AG09319 (cell line): ENCODE data around the gene TLE3.

ENCODE experiments used
- DNase-seq: peaks from one replicate; pipeline ENCODE4 v3.0.0-alpha.2; 2010; ENCODE audit warnings: low read depth; ENCODE audit errors: extremely low read depth
- TF ChIP-seq, protein P1 (sequence below): IDR thresholded peaks from 2 replicates; pipeline ENCODE4 v1.5.1; 2011; ENCODE audit warnings: low read depth, mild to moderate bottlenecking, inconsistent platforms, low read length, moderate library complexity

Gene TLE3

DNA sequence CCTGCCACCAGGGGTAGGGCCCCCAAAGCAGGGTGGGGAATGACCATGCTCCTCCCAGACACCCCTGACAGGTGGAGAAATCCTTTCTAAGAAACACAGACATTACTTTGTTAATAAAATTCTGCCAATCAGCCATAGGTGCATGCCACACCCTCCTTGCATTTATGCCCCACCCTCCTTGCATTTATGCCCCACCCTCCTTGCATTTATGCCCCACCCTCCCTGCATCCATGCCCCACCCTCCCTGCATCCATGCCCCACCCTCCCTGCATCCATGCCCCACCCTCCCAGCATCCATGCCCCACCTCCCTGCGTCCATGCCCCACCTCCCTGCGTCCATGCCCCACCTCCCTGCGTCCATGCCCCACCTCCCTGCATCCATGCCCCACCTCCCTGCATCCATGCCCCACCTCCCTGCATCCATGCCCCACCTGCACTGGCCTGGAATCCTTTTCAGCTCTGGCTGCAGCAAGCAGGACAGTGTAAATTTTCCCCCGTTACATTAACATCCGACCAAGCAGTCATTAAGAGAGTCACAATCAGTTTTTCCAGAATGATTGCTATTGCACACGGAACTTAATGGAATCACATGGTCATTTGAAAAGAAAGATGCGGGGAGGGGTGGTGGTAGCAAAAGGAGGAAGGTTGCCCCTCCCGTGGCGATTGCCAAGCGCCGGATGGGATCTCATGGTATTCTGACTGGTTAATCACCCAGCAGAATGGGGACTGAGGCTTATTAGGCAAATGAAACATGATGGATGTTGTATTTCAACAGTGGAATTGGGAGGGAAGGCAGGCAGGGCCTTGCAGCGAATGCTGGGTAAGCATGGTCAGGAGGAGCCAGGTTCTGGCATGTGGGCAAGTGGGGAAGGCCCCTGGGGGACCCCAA, 91.2 kb downstream of the TLE3 start:
- DNase-seq, result no peak
- TF ChIP-seq, protein P1, sequence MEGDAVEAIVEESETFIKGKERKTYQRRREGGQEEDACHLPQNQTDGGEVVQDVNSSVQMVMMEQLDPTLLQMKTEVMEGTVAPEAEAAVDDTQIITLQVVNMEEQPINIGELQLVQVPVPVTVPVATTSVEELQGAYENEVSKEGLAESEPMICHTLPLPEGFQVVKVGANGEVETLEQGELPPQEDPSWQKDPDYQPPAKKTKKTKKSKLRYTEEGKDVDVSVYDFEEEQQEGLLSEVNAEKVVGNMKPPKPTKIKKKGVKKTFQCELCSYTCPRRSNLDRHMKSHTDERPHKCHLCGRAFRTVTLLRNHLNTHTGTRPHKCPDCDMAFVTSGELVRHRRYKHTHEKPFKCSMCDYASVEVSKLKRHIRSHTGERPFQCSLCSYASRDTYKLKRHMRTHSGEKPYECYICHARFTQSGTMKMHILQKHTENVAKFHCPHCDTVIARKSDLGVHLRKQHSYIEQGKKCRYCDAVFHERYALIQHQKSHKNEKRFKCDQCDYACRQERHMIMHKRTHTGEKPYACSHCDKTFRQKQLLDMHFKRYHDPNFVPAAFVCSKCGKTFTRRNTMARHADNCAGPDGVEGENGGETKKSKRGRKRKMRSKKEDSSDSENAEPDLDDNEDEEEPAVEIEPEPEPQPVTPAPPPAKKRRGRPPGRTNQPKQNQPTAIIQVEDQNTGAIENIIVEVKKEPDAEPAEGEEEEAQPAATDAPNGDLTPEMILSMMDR, result no peak

DNA sequence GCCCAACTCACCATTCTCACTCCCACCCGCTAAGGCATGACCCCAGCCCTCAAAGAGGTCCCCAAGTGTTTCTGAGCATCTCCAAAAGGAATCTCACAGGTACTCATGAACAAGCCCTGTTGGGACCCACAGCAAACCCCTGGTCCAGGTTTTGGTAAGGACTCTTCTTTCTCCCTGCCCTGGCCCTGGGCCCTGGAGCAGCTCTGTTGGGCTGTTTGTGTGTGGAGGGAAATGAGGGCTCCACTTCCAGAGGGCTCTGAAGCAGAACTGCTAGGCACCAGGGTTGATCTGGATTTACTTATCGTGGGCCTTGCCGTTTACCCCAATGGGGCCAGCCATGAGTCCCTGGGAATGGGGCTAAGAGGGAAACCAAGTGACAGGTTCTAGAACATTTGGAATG, 92.9 kb downstream of the TLE3 start:
- TF ChIP-seq, protein P1, result no peak
- no peak for DNase-seq

DNA sequence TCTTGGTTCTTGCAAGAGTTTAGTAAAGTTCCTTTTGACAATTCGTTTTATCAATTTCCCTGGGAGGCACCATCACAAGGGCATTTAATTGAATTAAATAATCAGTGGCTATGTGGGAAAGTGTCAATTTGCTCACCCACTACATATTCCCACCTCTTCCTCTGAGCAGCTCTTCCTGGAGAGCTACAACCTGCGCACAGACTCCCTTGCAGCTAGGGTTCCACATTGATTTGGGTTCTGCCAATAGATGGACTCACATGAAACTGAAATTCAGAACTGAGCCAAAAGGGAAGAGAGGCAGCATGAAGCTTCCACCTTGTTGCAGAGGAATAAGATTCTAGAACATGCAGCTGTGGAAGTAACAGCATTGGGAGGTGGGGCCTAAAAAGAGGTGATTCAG, 94.8 kb downstream of the TLE3 start:
- TF ChIP-seq, protein P1, result no peak
- DNase-seq, result no peak

DNA sequence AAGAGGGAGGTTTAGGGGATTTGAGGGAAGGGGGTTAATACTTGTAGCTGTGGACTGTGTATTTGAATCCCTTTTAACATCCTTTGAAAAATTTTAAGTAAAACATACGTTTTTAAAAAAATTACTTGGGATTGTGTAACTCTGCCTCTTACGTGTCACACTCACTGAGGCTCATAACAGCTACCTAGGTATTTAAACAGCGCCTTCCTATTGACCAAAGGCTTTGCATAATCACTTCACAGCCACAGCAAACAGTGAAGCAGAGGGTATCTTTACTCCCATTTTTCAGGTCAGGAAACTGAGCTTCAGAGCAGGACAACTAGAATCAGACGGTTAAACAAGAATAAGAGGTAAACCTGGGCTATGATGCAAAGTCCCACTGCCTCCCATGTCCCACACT, 95.9 kb downstream of the TLE3 start:
- TF ChIP-seq, protein P1, result no peak

DNA sequence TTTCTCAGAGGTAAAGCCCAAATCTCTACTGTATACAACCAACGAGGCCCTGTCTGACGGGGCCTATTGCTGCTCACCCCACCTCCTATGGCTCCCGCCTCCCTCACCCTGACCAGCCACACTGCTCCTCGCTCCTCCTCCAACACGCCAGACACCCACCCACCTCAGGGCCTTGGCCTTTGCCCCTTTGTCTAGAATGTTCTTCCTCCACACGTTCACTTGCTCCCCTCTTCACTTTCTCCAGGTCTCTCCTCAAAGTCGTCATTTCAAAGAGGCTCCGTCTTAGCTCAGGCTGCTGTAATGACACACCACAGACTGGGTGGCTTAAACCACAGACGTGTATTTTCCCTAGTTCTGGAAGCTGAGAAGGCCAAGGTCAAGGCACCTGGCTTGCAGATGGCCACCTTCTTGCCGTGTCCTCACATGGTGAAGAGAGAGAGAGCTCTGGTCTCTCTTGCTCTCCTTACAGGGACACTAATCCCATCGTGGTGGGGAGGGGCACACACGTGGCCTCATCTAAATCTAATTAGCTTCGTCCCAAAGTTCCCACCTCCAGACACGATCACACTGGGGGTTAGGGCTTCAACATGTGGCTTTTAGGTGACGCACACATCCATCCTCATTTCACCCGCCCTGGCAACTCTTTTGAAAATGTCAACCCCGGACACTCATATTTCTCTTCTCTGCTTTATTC, 98.2 kb downstream of the TLE3 start:
- no peak for DNase-seq
- TF ChIP-seq, protein P1, result no peak

More for the DNA sequence above, 95.9 kb downstream of the TLE3 start:
- DNase-seq, result no peak

DNA sequence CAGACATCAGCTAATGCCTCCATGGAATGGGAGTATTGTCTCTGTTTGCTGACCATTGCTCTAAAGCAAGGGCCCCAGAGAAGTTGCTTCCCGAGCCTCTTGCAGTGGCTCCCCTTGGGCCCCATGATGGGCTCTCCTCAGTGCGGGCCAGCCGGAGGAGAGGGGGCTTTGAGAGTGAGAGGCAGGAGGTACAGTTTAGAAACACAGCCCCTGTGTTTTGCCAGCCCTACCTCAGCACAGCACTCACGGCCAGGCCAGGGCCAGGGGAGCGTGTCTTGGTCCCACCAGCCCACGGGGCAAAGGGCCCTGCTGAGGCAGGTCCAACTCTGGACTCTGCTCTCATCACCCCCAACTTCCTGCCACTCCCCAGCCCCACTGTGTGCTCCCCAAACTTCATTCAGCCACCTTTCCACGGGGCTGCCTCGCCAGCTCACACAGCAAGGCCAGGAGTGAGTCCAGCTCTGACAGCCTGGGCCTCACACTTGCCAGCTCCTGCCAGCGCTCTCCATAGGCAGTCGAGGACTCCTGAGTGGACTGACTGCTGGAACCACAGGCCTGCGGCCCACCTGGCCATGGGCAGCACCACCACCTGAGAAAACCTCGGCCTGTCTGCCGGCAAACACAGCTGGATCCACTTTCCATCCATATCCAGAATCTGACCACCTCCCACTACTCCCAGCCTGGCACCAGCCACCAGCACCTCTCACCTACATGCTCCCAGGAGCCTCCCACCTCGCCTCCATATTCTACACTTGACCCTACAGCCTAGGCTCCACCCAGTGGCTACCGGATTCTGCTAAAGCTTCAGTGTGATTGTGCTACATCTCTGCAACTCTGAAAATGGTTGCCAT, 99.0 kb downstream of the TLE3 start:
- no peak for DNase-seq
- TF ChIP-seq, protein P1, result no peak
